HepG2 (cell line): Measurements from ENCODE around the gene C5orf47. TPM values are rescaled to one million over a fixed set of nuclear protein-coding genes. Genes with fewer than 3 reads are reported as not detected.

Experiments
- ARID3A ChIP-seq: IDR thresholded peaks from 2 replicates; pipeline ENCODE4 v1.6.1; 2012; ENCODE audit warnings: low read depth, low read length, improper control_type of control experiment
- FOSL1 ChIP-seq: sonication (generic); formaldehyde crosslinking; IDR thresholded peaks from 2 replicates; pipeline ENCODE4 v1.9.0; 2021; ENCODE audit warnings: missing genetic modification reagents, borderline replicate concordance
- FOXA1 ChIP-seq, 2 experiments: fragments of 450-650 bp in 1 of 2; sonication (generic) in 1 of 2; formaldehyde crosslinking in 1 of 2; IDR thresholded peaks; 2 replicates each; pipeline versions ENCODE4 v1.4.0 to v1.6.1; 2016 to 2020; ENCODE audit warnings: missing genetic modification reagents in 1 of 2
- FOXJ3 ChIP-seq: sonication (generic); formaldehyde crosslinking; IDR thresholded peaks from 2 replicates; pipeline ENCODE4 v1.4.0; 2020; ENCODE audit warnings: missing genetic modification reagents, mild to moderate bottlenecking, borderline replicate concordance
- GZF1 ChIP-seq: sonication (generic); formaldehyde crosslinking; IDR thresholded peaks from 2 replicates; pipeline ENCODE4 v1.5.1; 2020; ENCODE audit warnings: mild to moderate bottlenecking, missing genetic modification reagents
- MAFK ChIP-seq, 2 experiments: IDR thresholded peaks in 1 of 2; conservative IDR thresholded peaks in 1 of 2; 2 replicates each; pipeline ENCODE4 v1.6.1; 2011; ENCODE audit warnings: improper control_type of control experiment in 2 of 2, low read length in 2 of 2
- NFAT5 ChIP-seq: sonication (generic); formaldehyde crosslinking; IDR thresholded peaks from 2 replicates; pipeline ENCODE4 v1.4.0; 2020; ENCODE audit warnings: missing genetic modification reagents
- NR1H2 ChIP-seq: sonication (generic); formaldehyde crosslinking; IDR thresholded peaks from 2 replicates; pipeline ENCODE4 v1.8.1; 2022; ENCODE audit warnings: low read depth, missing genetic modification reagents, borderline replicate concordance
- SMAD3 ChIP-seq: sonication (generic); formaldehyde crosslinking; IDR thresholded peaks from 2 replicates; pipeline ENCODE4 v1.4.0; 2020; ENCODE audit warnings: missing genetic modification reagents
- TAF15 ChIP-seq: fragments of 200-400 bp; formaldehyde crosslinking; IDR thresholded peaks from one replicate; pipeline ENCODE4 v1.6.1; 2018; ENCODE audit warnings: mild to moderate bottlenecking, low read depth, low read length; ENCODE audit not compliant: poor library complexity, severe bottlenecking
- ZNF496 ChIP-seq: sonication (generic); formaldehyde crosslinking; IDR thresholded peaks from 2 replicates; pipeline ENCODE4 v1.8.1; 2023; ENCODE audit warnings: mild to moderate bottlenecking, moderate library complexity, missing genetic modification reagents; ENCODE audit not compliant: insufficient replicate concordance
- ZNF784 ChIP-seq: sonication (generic); formaldehyde crosslinking; IDR thresholded peaks from 2 replicates; pipeline ENCODE4 v1.5.1; 2020; ENCODE audit warnings: missing genetic modification reagents, mild to moderate bottlenecking, borderline replicate concordance
- ZNF800 ChIP-seq: sonication (generic); formaldehyde crosslinking; IDR thresholded peaks from 2 replicates; pipeline ENCODE4 v1.4.0; 2020; ENCODE audit warnings: missing genetic modification reagents
- polyA plus RNA-seq, 8 experiments: library from polyadenylated mRNA; depleted of rRNA in 3 of 8; stranded (reverse) in 7 of 8; unstranded in 1 of 8; fragments of >200 nt; fragmentation: Illumina TruSeq in 4 of 8; extraction: Trizol in 4 of 8; gene quantifications; 2 replicates each; pipeline versions ENCODE4 v1.2.1 to v1.2.3, GENCODE V29; 2011 to 2016; ENCODE audit warnings: low read depth in 4 of 8, missing spikeins in 1 of 8, mixed read lengths in 1 of 8; ENCODE audit not compliant: insufficient read depth in 1 of 8
- total RNA-seq, 5 experiments: library from RNA; depleted of rRNA; stranded (reverse); fragments of >200 nt; fragmentation: Illumina TruSeq; extraction: Trizol; gene quantifications; 2 replicates each; pipeline ENCODE4 v1.2.3, GENCODE V29; 2016; ENCODE audit warnings: low read depth in 1 of 5
- TF ChIP-seq, protein P1 (sequence below): IDR thresholded peaks from 2 replicates; pipeline ENCODE4 v1.4.0; 2020; ENCODE audit warnings: mild to moderate bottlenecking, missing genetic modification reagents

C5orf47 gene
- total and polyA plus RNA-seq, 2 of the 13 experiments (the other 11 are each of a cell fraction or from before 2014, with no cell fraction given): not detected

GRCh38 chr5:173953528-173954090 lies 35.4 kb upstream of the C5orf47 start (continued):
- TF ChIP-seq, protein P1, sequence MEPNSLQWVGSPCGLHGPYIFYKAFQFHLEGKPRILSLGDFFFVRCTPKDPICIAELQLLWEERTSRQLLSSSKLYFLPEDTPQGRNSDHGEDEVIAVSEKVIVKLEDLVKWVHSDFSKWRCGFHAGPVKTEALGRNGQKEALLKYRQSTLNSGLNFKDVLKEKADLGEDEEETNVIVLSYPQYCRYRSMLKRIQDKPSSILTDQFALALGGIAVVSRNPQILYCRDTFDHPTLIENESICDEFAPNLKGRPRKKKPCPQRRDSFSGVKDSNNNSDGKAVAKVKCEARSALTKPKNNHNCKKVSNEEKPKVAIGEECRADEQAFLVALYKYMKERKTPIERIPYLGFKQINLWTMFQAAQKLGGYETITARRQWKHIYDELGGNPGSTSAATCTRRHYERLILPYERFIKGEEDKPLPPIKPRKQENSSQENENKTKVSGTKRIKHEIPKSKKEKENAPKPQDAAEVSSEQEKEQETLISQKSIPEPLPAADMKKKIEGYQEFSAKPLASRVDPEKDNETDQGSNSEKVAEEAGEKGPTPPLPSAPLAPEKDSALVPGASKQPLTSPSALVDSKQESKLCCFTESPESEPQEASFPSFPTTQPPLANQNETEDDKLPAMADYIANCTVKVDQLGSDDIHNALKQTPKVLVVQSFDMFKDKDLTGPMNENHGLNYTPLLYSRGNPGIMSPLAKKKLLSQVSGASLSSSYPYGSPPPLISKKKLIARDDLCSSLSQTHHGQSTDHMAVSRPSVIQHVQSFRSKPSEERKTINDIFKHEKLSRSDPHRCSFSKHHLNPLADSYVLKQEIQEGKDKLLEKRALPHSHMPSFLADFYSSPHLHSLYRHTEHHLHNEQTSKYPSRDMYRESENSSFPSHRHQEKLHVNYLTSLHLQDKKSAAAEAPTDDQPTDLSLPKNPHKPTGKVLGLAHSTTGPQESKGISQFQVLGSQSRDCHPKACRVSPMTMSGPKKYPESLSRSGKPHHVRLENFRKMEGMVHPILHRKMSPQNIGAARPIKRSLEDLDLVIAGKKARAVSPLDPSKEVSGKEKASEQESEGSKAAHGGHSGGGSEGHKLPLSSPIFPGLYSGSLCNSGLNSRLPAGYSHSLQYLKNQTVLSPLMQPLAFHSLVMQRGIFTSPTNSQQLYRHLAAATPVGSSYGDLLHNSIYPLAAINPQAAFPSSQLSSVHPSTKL (CRISPR knock-in tag): peak; percentile 81
- TF ChIP-seq ZNF496: no peak
- no peak for TF ChIP-seq SMAD3 (CRISPR knock-in tag)
- peak; percentile 18; the same call in 1 of the 2 replicates for TF ChIP-seq FOSL1 (CRISPR knock-in tag)
- no peak for TF ChIP-seq ZNF784 (CRISPR knock-in tag)
- peak; percentile 60 to 65; a peak in 3 of 4 replicates for TF ChIP-seq MAFK (conservative IDR thresholded peaks at IDR 0.05 in 1 of 2, IDR thresholded peaks at IDR 0.05 in 1 of 2; ENCODE audit: low read length in 2 of 2)
- no peak for TF ChIP-seq TAF15
- no peak for TF ChIP-seq NFAT5
- no peak for TF ChIP-seq GZF1
- TF ChIP-seq NR1H2: no peak
- TF ChIP-seq ARID3A: peak; percentile 75
- peak; percentile 53; the same call in 1 of the 2 replicates for TF ChIP-seq FOXJ3 (CRISPR knock-in tag)
- peak; percentile 75 for TF ChIP-seq FOXA1 (IDR thresholded peaks at IDR 0.05)
- TF ChIP-seq FOXA1 (CRISPR knock-in tag; IDR thresholded peaks at IDR 0.05): peak; percentile 55
- no peak for TF ChIP-seq ZNF800 (CRISPR knock-in tag)
